T-helper 2 cell (primary cell): ENCODE data around the gene NUCB1.
"Not testable (repeated sequence)": the region's sequence is repeated elsewhere in the genome, so short reads cannot be mapped to it uniquely, and the experiment has no call there.

Experiments
- DNase-seq, 5 experiments: peaks; one replicate each; pipeline versions ENCODE4 v3.0.0 to v3.0.0-alpha.2; 2012 to 2022

Gene NUCB1

DNA sequence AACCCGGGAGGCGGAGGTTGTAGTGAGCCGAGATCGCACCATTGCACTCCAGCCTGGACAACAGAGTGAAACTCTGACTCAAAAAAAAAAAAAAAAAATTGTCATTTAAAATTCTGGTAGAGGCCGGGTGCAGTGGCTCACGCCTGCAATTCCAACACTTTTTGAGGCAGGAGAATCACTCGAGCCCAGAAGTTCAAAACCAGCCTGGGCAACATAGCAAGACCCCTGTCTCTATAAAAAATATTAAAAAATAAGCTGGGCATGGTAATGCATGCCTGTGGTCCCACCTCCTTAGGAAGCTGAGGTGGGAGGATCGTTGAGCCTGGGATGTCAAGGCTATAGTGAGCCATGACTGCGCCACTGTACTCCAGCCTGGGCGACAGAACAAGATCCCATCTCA, 6.2 kb downstream of the NUCB1 start:
- DNase-seq: no peak

DNA sequence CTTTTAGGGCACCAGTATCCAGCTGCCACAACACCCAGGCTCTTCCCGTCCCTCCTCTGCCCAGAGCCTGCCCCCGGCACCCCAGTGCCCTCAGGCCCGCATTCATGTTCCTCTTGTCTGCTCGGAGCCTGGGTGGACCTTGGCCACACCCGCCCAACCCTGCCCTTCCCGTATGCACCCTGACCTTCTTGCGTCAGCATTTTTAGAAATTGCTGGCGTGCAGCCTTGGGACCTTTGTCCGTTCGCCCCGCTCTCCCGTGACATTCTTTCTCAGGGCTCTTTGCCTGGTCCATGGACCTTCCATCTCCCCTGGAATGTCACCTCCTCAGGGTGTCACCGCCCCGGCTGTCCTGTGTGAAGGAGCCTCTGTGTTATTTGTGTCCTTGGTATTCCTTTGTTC, 7.6 kb downstream of the NUCB1 start:
- DNase-seq: no peak

- not testable (repeated sequence) for DNase-seq
Measured at GRCh38 chr19:48909424-48910077, 9.4 kb downstream of the NUCB1 start.

DNA sequence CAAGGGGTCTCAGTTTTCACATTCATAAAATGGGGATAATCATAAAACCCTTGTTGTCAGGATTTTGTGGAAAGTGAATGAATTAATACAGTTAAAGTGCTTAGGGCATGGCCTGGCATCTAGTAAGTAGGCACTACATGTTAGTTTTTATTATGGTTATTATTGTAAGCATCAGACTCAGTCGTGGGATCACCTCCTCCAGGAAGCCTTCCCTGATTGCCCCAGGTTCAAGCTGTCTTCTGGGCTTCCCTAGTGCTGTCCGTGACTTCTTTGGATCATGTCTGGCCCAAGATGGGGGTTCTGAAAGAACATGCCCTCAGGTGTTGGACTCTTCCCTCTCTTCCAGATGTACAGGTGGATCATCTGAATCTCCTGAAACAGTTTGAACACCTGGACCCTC, 10.7 kb downstream of the NUCB1 start:
- no peak for DNase-seq

DNA sequence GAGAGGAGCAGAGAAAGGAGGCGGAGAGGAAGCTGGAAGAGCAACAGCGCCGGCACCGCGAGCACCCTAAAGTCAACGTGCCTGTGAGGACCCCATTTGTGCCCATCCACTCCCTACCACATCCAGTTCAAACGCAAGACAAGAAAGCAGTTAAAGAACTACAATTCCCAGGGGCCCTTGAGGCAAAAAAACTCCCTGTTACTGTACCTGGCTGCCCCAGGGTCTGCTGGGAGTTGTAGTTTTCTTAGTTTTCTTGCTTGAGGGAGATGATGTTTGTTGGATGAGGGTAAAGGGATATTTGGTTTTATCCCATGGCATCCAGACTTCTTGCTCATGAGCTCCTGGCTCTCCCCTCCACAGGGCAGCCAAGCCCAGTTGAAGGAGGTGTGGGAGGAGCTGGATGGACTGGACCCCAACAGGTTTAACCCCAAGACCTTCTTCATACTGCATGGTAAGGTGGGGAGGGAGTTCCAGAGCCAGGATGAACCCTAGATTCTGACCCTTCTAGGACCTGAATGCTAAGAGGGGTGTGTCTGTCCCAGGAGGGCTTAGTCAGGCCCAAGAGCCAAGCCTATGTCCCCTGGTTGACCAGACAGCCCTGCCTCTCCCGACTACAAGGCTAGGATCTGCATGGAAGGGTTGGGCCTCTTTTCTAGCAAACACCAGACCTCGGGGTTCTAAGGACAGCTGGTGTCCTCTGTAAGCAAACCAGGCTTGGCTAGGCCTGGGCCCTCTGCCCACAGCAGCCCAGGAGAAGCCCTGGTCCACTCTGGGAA, 13.2 kb downstream of the NUCB1 start:
- DNase-seq: peak in 1 of 5 experiments; percentile 41

GRCh38 chr19:48914181-48914580, 14.1 kb downstream of the NUCB1 start:
- no peak for DNase-seq

DNA sequence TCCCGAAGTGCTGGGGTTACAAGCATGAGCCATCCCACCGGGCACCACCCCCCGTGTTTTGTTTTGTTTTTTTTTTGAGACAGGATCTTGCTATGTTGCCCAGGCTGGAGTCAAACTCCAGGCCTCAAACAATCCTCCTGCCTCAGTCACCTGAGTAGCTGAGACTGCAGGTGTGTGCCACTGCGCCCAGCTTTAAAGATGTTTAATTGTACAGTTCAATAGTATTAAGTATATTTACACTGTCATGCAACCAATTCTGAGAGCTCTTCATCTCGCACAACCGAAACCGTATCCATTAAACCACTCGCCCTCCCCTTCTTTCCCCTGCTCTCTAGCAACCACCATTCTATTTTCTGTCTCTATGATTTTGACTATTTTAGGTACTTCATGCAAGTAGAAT, 15.6 kb downstream of the NUCB1 start:
- no peak for DNase-seq

GRCh38 chr19:48918071-48918470, 18.0 kb downstream of the NUCB1 start:
- DNase-seq: no peak

DNA sequence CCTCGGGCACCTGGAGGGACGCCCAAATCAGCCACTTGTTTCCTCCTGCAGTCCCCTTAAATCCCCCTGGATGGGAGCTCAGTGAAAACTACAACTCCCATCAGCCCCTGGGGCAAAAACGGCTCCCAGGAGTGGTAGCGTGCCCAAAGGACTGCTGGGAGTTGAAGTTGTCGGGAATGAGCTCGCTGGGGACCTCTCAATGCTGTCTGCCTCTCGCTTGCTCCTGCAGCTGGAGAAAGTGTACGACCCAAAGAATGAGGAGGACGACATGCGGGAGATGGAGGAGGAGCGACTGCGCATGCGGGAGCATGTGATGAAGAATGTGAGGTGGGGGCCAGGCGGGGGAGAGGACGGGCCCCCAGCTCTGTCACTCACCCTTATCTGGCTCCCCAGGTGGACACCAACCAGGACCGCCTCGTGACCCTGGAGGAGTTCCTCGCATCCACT, 18.7 kb downstream of the NUCB1 start:
- no peak for DNase-seq

- DNase-seq: not testable (repeated sequence)
Measured at GRCh38 chr19:48919271-48919670, 19.2 kb downstream of the NUCB1 start.

GRCh38 chr19:48920949-48921348, 20.8 kb downstream of the NUCB1 start:
- no peak for DNase-seq

- no peak for DNase-seq
Measured at GRCh38 chr19:48921721-48922500, 21.8 kb downstream of the NUCB1 start.

DNA sequence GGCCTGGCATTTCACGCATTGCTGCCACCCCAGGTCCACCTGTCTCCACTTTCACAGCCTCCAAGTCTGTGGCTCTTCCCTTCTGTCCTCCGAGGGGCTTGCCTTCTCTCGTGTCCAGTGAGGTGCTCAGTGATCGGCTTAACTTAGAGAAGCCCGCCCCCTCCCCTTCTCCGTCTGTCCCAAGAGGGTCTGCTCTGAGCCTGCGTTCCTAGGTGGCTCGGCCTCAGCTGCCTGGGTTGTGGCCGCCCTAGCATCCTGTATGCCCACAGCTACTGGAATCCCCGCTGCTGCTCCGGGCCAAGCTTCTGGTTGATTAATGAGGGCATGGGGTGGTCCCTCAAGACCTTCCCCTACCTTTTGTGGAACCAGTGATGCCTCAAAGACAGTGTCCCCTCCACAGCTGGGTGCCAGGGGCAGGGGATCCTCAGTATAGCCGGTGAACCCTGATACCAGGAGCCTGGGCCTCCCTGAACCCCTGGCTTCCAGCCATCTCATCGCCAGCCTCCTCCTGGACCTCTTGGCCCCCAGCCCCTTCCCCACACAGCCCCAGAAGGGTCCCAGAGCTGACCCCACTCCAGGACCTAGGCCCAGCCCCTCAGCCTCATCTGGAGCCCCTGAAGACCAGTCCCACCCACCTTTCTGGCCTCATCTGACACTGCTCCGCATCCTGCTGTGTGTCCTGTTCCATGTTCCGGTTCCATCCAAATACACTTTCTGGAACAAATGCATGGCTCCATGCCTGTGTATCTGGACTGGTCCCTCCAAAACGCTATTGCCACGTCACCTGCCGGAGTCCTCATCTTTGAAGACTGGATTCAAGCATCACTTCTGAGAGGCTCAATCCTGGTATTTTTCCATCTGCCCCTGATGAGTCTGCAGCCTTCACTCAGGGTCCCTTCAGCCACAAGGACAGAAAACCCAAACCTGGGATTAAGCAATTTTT, 22.7 kb downstream of the NUCB1 start:
- DNase-seq: no peak

DNA sequence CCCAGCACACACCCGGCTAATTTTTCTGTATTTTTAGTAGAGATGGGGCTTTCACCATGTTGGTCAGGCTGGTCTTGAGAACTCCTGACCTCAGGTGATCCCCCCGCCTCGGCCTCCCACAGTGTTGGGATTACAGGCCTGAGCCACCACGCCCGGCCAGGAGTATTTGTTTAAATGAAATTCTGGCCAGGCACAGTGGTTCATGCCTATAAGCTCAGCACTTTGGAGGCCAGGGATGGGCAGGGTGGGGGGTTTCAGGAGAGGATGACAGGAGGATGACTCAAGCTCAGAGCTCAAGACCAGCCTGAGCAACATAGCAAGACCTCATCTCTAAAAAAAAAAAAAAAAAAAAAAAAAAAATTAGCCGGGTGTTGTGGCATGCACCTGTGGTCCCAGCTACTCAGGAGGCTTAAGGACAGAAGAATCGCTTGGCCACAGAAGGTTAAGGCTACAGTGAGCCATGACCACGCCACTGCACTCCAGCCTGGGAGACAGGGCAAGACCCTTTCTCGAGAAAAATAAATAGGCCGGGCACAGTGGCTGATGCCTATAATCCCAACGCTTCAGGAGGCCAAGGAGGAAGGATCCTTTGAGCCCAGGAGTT, 25.2 kb downstream of the NUCB1 start:
- no peak for DNase-seq

DNA sequence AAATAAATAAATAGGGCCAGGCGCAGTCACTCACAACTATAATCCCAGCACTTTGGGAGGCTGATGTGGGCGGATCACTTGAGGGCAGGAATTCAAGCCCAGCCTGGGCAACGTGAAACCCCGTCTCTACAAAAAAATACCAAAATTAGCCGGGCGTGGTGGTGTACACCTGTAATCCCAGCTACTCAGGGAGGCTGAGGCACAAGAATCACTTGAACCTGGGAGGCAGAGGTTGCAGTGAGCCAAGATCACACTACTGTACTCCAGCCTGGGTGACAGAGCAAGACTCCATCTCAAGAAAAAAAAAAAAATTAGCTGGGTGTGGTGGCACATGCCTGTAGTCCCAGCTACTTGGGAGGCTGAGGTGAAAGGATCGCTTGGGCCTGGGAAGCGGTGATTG, 25.8 kb downstream of the NUCB1 start:
- DNase-seq: not testable (repeated sequence)

DNA sequence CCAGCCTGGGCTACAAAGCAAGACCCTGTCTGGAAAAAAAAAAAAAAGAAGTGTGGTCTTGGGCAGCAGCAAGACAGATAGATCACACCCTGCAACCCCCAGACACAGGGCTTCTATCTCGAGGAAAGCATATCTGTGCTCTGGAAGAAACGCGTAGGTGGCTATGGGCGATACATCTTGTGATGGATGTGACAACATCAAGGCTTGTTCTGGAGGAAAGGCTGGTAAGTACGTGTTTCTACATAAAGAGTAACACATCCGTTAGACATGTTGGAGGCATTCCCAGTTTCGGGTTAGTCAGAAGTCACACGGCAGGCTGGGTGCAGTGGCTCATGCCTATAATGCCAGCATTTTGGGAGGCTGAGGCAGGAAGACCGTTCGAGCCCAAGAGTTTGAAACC, 26.8 kb downstream of the NUCB1 start:
- peak in 1 of 5 experiments; percentile 39 for DNase-seq

DNA sequence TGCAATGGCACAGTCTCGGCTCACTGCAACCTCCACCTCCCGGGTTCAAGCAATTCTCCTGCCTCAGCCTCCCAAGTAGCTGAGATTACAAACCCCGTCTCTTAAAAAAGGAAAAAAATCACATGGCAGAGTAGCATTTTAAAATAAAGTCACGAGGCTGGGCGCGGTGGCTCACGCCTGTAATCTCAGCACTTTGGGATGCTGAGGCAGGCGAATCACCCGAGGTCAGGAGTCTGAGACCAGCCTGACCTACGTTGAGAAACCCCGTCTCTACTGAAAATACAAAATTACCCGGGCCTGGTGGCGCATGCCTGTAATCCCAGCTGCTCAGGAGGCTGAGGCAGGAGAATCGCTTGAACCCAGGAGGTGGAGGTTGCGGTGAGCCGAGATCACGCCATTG, 27.6 kb downstream of the NUCB1 start:
- not testable (repeated sequence) for DNase-seq

GRCh38 chr19:48928164-48929025, 28.3 kb downstream of the NUCB1 start:
- no peak for DNase-seq

DNA sequence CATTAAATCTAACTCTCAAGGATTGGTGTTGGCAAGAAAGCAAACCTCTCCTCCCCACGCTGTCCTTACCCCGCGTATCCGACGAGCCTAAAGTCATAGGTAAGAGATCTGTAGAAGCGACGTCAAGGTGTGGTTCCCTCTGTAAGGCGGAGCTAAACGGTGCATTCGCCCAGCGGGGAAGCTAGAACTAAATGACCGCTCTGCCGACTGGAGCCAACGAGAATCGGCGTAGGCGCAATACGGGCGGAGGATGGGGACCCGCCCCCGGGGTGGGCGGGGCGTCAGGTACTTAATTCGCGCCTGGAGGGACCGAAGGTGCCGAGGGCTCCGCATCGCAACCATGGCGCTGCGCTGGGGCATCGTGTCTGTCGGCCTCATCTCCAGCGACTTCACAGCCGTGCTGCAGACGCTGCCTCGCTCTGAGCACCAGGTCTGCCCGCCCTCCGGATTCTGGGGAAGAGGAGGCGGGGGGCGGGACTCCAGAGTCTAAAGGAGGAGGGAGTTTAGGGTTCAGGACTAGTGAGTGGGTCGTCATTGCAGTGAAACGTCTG, 33.3 kb downstream of the NUCB1 start, which contains the start of gene DHDH:
Gene DHDH (plus strand): TSS at position 318 of the 551 bp plus-strand sequence. CDS start 23 bp downstream, at position 341.
- peak; percentile 54 to 91 (median 75) for DNase-seq

GRCh38 chr19:48934837-48935236, 34.7 kb downstream of the NUCB1 start:
- DNase-seq: no peak
